Body of pancreas (tissue), 4 donors: Measurements from ENCODE around the gene TMEM59.

Experiments used
- POLR2A ChIP-seq, 3 donors: fragments of 450-650 bp; IDR thresholded peaks; one replicate each; pipeline ENCODE4 v1.6.1; 2016; ENCODE audit warnings: antibody characterized with exemption in 3 of 3, mild to moderate bottlenecking in 2 of 3
- TF ChIP-seq, protein P1 (sequence below), 7 experiments: fragments of 450-650 bp in 4 of 7; fragments of 200-600 bp in 3 of 7; sonication (generic) in 3 of 7; IDR thresholded peaks; one replicate each; pipeline ENCODE4 v1.5.1; 2016 to 2019; ENCODE audit warnings: antibody characterized with exemption in 7 of 7

- TF ChIP-seq, protein P1, sequence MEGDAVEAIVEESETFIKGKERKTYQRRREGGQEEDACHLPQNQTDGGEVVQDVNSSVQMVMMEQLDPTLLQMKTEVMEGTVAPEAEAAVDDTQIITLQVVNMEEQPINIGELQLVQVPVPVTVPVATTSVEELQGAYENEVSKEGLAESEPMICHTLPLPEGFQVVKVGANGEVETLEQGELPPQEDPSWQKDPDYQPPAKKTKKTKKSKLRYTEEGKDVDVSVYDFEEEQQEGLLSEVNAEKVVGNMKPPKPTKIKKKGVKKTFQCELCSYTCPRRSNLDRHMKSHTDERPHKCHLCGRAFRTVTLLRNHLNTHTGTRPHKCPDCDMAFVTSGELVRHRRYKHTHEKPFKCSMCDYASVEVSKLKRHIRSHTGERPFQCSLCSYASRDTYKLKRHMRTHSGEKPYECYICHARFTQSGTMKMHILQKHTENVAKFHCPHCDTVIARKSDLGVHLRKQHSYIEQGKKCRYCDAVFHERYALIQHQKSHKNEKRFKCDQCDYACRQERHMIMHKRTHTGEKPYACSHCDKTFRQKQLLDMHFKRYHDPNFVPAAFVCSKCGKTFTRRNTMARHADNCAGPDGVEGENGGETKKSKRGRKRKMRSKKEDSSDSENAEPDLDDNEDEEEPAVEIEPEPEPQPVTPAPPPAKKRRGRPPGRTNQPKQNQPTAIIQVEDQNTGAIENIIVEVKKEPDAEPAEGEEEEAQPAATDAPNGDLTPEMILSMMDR (IDR thresholded peaks at IDR 0.05), result no peak
- TF ChIP-seq POLR2A (IDR thresholded peaks at IDR 0.05), result no peak
Observed at GRCh38 chr1:54094001-54094729, 41.2 kb upstream of the TMEM59 start.
